Stomach (tissue), 9 donors: Measurements from ENCODE around the gene LGALS9. TPM values are rescaled to one million over a fixed set of nuclear protein-coding genes. Genes with fewer than 3 reads are reported as not detected.
"Not testable (repeated sequence)": the region's sequence is repeated elsewhere in the genome, so short reads cannot be mapped to it uniquely, and the experiment has no call there.

Experiments used
- DNase-seq, 2 donors: peaks; one replicate each; pipeline versions ENCODE4 v3.0.0 to v3.0.0-alpha.2; 2013 to 2019
- H3K27ac ChIP-seq, 5 donors: fragments of 200-600 bp in 4 of 5; sonication (generic) in 4 of 5; one replicate each; pipeline ENCODE4 v1.5.1; 2013 to 2019; ENCODE audit warnings: mild to moderate bottlenecking in 1 of 5, moderate library complexity in 1 of 5
- H3K27me3 ChIP-seq, 3 donors: fragments of 200-600 bp; sonication (generic); one replicate each; pipeline ENCODE4 v1.5.1; 2017 to 2019; ENCODE audit warnings: mixed run types in 1 of 3
- H3K36me3 ChIP-seq, 4 donors: fragments of 200-600 bp; sonication (generic); 1 replicate in 3 of 4; 2 replicates in 1 of 4; pipeline ENCODE4 v1.5.1; 2016 to 2019
- H3K4me1 ChIP-seq, 4 donors: fragments of 200-600 bp; sonication (generic); one replicate each; pipeline ENCODE4 v1.5.1; 2016 to 2019
- H3K4me3 ChIP-seq, 4 donors: fragments of 200-600 bp; sonication (generic) in 3 of 4; one replicate each; pipeline ENCODE4 v1.5.1; 2016 to 2019; ENCODE audit warnings: mild to moderate bottlenecking in 1 of 4
- H3K9me3 ChIP-seq, 4 donors: fragments of 200-600 bp; sonication (generic); one replicate each; pipeline ENCODE4 v1.5.1; 2016 to 2019
- EP300 ChIP-seq: sonication (generic); formaldehyde crosslinking; IDR thresholded peaks from one replicate; pipeline ENCODE4 v1.6.1; 2017; ENCODE audit warnings: antibody characterized with exemption
- POLR2A ChIP-seq, 4 donors: fragments of 450-650 bp; IDR thresholded peaks; one replicate each; pipeline ENCODE4 v1.6.1; 2016; ENCODE audit warnings: antibody characterized with exemption in 4 of 4, control low read depth in 2 of 4, mild to moderate bottlenecking in 1 of 4, moderate library complexity in 1 of 4
- POLR2AphosphoS5 ChIP-seq, 3 donors: sonication (generic); formaldehyde crosslinking; IDR thresholded peaks; one replicate each; pipeline ENCODE4 v1.6.1; 2016; ENCODE audit warnings: antibody characterized with exemption in 3 of 3
- WGBS, 5 donors: extraction: QIAGEN DNeasy Blood & Tissue Kit in 3 of 5; methylation state at CpG; one replicate each; pipeline versions ENCODE4 v1.1.5 to v1.1.7; 2013 to 2018; 5-methylcytosine and 5-hydroxymethylcytosine counted together
- intact Hi-C: fragments of 100-400 bp; cut with DNase I; formaldehyde crosslinking; loops from one replicate; pipeline ENCODE4 v1.15.1; 2023; ENCODE audit warnings: low total_unique reads
- polyA plus RNA-seq, 3 donors: library from polyadenylated mRNA; stranded (reverse); fragments of 200-250 nt; gene quantifications; one replicate each; pipeline ENCODE4 v1.2.3, GENCODE V29; 2013
- total RNA-seq, 5 donors: library from RNA; depleted of rRNA; stranded (reverse); fragments of >200 nt; gene quantifications; one replicate each; pipeline versions ENCODE4 v1.1.0 to v1.2.3, GENCODE V29; 2014 to 2016
- TF ChIP-seq, protein P1 (sequence below), 7 experiments: fragments of 450-650 bp in 4 of 7; fragments of 200-600 bp in 3 of 7; sonication (generic) in 3 of 7; IDR thresholded peaks; one replicate each; pipeline ENCODE4 v1.5.1; 2016 to 2019; ENCODE audit warnings: antibody characterized with exemption in 7 of 7, control low read depth in 2 of 7, mild to moderate bottlenecking in 1 of 7
- donor health status: healthy with polysubstance abuse.
- donor health status: Bipolar disorder and iron deficiency.
- donor health status: healthy.

Gene LGALS9
- total and polyA plus RNA-seq, 8 donors = 54.0 to 341 (median 97.7) TPM

DNA sequence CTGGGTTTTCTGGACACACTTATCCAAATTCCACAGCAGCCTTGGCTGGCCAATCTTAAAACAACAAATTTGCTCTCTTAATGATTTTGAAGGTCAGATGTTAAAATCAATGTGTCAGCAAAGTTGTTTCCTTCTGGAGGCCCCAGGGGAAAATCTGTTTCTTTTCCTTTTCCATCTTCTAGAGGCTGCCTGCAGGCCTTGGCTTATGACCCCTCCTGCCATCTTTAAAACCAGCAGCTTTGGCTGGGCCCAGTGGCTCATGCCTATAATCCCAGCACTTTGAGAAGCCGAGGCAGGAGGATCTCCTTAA is 3.0 kb downstream of the LGALS9 start:
- intact Hi-C loops = no loop called here
- no peak for DNase-seq
- Histone ChIP-seq H3K36me3 (peaks cover 0 to 8% (median 6%) of the 10 kb centered on the region in 4 donors), H3K9me3 (no peaks in the 10 kb centered on the region), H3K4me1 (peaks cover 22 to 67% (median 52%) of the 10 kb centered on the region in 4 donors), H3K27ac (peak overlapping the region; percentile 83 to 90 (median 85)), H3K27me3 (no peaks in the 10 kb centered on the region), H3K4me3 (no peak overlapping the region)
- TF ChIP-seq EP300 (no peak), POLR2A (IDR thresholded peaks at IDR 0.05) (no peak), POLR2AphosphoS5 (IDR thresholded peaks at IDR 0.05) (no peak)
- TF ChIP-seq, protein P1, sequence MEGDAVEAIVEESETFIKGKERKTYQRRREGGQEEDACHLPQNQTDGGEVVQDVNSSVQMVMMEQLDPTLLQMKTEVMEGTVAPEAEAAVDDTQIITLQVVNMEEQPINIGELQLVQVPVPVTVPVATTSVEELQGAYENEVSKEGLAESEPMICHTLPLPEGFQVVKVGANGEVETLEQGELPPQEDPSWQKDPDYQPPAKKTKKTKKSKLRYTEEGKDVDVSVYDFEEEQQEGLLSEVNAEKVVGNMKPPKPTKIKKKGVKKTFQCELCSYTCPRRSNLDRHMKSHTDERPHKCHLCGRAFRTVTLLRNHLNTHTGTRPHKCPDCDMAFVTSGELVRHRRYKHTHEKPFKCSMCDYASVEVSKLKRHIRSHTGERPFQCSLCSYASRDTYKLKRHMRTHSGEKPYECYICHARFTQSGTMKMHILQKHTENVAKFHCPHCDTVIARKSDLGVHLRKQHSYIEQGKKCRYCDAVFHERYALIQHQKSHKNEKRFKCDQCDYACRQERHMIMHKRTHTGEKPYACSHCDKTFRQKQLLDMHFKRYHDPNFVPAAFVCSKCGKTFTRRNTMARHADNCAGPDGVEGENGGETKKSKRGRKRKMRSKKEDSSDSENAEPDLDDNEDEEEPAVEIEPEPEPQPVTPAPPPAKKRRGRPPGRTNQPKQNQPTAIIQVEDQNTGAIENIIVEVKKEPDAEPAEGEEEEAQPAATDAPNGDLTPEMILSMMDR (IDR thresholded peaks at IDR 0.05) = no peak
- 75 to 100% (median 90%) methylated on average over 1 of the region's 1 CpG for WGBS, 5 donors

DNA sequence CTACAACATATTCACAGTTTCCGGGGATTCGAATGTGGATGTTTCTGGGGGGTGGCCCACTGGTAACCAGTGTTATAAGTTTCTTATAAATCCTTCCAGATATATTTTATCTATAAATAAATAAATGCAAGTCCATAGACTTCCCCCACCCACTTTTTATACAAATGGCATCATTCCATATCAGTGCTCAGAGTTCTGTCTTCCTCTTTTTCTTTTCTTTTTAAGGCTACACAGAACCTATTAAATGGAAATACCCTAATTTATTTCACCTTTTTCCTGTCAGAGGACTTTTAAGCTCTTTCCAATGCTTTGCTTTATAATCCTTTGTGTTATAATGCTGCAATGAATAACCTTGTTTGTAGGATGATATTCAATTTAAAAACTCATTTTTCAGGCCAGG is 3.8 kb downstream of the LGALS9 start:
- DNase-seq = no peak
- Histone ChIP-seq H3K4me1 (peaks cover 22 to 67% (median 52%) of the 10 kb centered on the region in 4 donors), H3K9me3 (no peaks in the 10 kb centered on the region), H3K4me3 (no peak overlapping the region), H3K27ac (peak overlapping the region in 2 of 5 donors; percentile 87 to 90), H3K27me3 (no peaks in the 10 kb centered on the region), H3K36me3 (peaks cover 0 to 16% (median 12%) of the 10 kb centered on the region in 4 donors)
- TF ChIP-seq POLR2A (IDR thresholded peaks at IDR 0.05) = no peak
- TF ChIP-seq EP300 = no peak
- TF ChIP-seq, protein P1 (IDR thresholded peaks at IDR 0.05) = no peak
- TF ChIP-seq POLR2AphosphoS5 (IDR thresholded peaks at IDR 0.05) = no peak
- WGBS, 5 donors = 42 to 65% (median 57%) methylated on average over 2 of the region's 2 CpGs
- intact Hi-C loops = no loop called here

DNA sequence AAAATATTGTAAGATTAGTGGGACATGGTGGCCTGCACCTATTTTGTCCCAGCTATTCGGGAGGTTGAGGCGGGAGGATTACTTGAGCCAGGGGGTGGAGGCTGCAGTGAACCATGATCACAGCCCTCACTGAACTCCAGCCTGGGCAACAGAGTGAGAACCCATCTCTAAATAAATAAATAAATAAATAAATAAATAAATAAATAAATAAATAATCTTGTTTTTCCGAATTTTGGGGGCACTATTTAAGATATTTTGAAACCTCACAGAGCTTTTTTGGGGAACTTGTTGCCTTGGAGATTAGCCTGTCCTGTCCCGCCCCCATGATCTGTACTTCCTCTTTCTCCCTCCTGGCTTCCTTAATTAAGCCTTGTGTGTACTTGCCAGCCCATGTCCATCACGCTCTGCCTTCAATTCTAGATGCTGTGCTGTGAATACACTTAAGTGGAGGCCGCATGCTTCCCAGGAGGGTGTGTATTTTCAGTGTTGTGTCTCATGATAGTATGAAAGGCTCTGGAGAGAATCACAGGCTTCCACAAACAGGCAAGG is 4.4 kb downstream of the LGALS9 start:
- Histone ChIP-seq H3K27me3 (no peaks in the 10 kb centered on the region), H3K27ac (peak overlapping the region in 3 of 5 donors; percentile 7 to 90 (median 87)), H3K4me1 (peaks cover 22 to 68% (median 53%) of the 10 kb centered on the region in 4 donors), H3K4me3 (no peak overlapping the region), H3K9me3 (no peaks in the 10 kb centered on the region), H3K36me3 (peaks cover 0 to 22% (median 18%) of the 10 kb centered on the region in 4 donors)
- 71 to 79% (median 75%) methylated on average over 6 of the region's 6 CpGs for WGBS, 5 donors
- DNase-seq = peak in 1 of 2 donors; percentile 58
- intact Hi-C loops = no loop called here
- TF ChIP-seq EP300 = no peak

GRCh38 chr17:27636005-27636520 is 5.1 kb downstream of the LGALS9 start:
- DNase-seq, H3K9me3 ChIP-seq, H3K27me3 ChIP-seq, intact Hi-C loops, H3K4me3 ChIP-seq: not testable (repeated sequence)
- WGBS, 5 donors = 62 to 74% (median 67%) methylated on average over 3 of the region's 3 CpGs
- Histone ChIP-seq H3K4me1 (peaks cover 22 to 66% (median 47%) of the 10 kb centered on the region in 4 donors), H3K36me3 (peaks cover 0 to 29% (median 25%) of the 10 kb centered on the region in 4 donors), H3K27ac (peak overlapping the region in 2 of 5 donors; percentile 7 to 39)

- H3K27ac ChIP-seq, H3K4me3 ChIP-seq, H3K9me3 ChIP-seq, intact Hi-C loops, H3K27me3 ChIP-seq, DNase-seq: not testable (repeated sequence)
- WGBS, 5 donors = 85 to 94% (median 91%) methylated on average over 5 to 7 of the region's 7 CpGs
- peaks cover 16 to 48% (median 30%) of the 10 kb centered on the region in 4 donors for H3K4me1 ChIP-seq
- H3K36me3 ChIP-seq = peaks cover 0 to 45% (median 35%) of the 10 kb centered on the region in 4 donors
Measured at GRCh38 chr17:27637818-27638217, 6.8 kb downstream of the LGALS9 start.

DNA sequence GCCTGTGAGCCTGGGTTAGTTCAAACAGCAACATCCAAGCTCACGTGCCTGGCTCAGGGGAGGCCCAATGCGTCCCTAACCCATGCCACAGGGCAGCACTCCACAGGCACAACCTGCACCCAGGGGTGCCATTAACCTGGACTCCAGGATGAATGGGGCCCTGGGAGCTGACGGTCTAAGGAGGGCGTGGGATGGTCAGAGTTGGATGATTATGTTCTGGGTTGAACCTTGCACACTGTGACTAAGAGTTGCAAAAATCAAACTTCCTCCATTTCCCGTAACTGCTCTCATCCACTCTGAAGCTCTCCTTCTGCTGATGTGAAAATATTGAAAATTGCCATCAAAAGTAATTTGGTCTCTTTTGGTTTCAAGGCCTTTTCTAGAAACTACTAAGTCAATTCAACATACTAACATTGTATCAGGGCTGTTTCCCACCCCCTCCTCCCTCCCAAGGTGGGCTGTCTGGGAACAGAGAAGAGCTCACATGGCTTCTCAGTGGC is 7.5 kb downstream of the LGALS9 start:
- DNase-seq, H3K27me3 ChIP-seq, H3K9me3 ChIP-seq, H3K4me3 ChIP-seq, intact Hi-C loops, H3K27ac ChIP-seq: not testable (repeated sequence)
- peaks cover 0 to 51% (median 37%) of the 10 kb centered on the region in 4 donors for H3K36me3 ChIP-seq
- WGBS, 5 donors = 69 to 91% (median 88%) methylated on average over 1 of the region's 5 CpGs
- H3K4me1 ChIP-seq = peaks cover 9 to 42% (median 23%) of the 10 kb centered on the region in 4 donors
